ENCODE results near the gene CREB1. TPM values are rescaled to one million over a fixed set of nuclear protein-coding genes. Genes with fewer than 3 reads are reported as not detected.

The CREB1 gene
- total RNA-seq, 6 experiments from 2014 or later, result 10.1 to 22.6 (median 16.8) TPM

DNA sequence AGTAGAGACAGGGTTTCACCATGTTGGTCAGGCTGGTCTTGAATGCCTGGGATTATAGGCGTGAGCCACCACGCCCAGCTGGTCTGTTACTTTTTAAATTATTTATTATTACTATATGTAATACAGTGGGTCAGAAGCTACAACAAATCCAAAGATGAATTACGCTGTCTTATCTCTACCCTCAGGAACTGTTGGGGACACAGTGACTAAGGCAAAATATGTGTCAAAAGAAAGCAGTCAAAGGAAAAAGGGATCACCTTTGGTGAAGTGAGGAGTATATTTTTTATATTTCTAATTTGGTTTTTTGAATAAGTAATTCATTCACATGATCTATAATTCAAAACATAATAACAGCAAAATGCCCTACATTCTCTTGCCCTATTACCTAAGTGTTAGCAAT, 4.7 kb downstream of the CREB1 start:
- intact Hi-C loops (cut with DNase I), result no loop called here
- 95% methylated on average over 3 of the region's 3 CpGs for WGBS (ENCODE audit: insufficient coverage, low coverage, low lambda C conversion rate, missing lambda C conversion rate)
- Histone ChIP-seq H3K36me3 (no peaks in the 10 kb centered on the region), H3K27me3 (no peaks in the 10 kb centered on the region), H3K27ac (no peak overlapping the region), H3K4me1 (peaks cover 3 to 27% (median 16%) of the 10 kb centered on the region in 4 donors), H3K9me3 (no peaks in the 10 kb centered on the region), H3K4me3 (no peak overlapping the region)
- ATAC-seq (no peak), DNase-seq (no peak)
- TF ChIP-seq CTCF (IDR thresholded peaks at IDR 0.05) (no peak), POLR2A (IDR thresholded peaks at IDR 0.05) (no peak)

- WGBS (ENCODE audit: insufficient coverage, low coverage, low lambda C conversion rate, missing lambda C conversion rate), result 83% methylated on average over 2 of the region's 2 CpGs
- Histone ChIP-seq H3K27ac (no peak overlapping the region), H3K4me3 (no peak overlapping the region), H3K27me3 (no peaks in the 10 kb centered on the region), H3K36me3 (no peaks in the 10 kb centered on the region), H3K4me1 (peaks cover 0 to 1% (median 0%) of the 10 kb centered on the region in 4 donors), H3K9me3 (no peaks in the 10 kb centered on the region)
- ATAC-seq (no peak), DNase-seq (no peak)
- intact Hi-C loops (cut with DNase I), result no loop called here
- no peak for TF ChIP-seq POLR2A (IDR thresholded peaks at IDR 0.05)
- no peak for TF ChIP-seq CTCF (IDR thresholded peaks at IDR 0.05)
These were observed 9.7 kb downstream of the CREB1 start for GRCh38 chr2:207539470-207539869.

DNA sequence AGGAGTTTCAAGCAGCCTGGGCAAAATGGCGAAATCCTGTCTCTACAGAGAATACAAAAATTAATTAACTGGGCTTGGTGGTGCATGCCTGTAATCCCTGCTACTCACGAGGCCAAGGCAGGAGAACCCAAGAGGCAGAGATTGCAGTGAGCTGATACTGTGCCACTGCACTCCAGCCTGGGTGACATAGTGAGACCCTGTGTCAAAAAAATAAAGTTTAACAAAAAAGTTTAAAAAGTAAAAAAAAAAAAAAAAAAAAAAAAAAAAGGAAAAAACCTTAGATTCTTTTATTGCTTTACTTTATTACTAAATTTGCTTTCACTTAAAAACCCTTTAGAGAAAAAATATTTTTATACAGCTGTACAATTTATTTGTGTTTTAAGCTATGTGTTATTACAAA, 10.7 kb downstream of the CREB1 start:
- intact Hi-C loops (cut with DNase I), result no loop called here
- 84% methylated on average over 2 of the region's 2 CpGs for whole genome bisulfite sequencing (ENCODE audit: insufficient coverage, low coverage, low lambda C conversion rate, missing lambda C conversion rate)
- no peak for TF ChIP-seq POLR2A (IDR thresholded peaks at IDR 0.05)
- no peak for TF ChIP-seq CTCF (IDR thresholded peaks at IDR 0.05)
- Histone ChIP-seq H3K4me1 (no peaks in the 10 kb centered on the region), H3K36me3 (no peaks in the 10 kb centered on the region), H3K27me3 (no peaks in the 10 kb centered on the region), H3K4me3 (no peak overlapping the region), H3K27ac (no peak overlapping the region), H3K9me3 (no peaks in the 10 kb centered on the region)
- no peak for DNase-seq
- no peak for ATAC-seq

GRCh38 chr2:207541933-207542332, 12.2 kb downstream of the CREB1 start:
- no peak for TF ChIP-seq POLR2A (IDR thresholded peaks at IDR 0.05)
- TF ChIP-seq CTCF (IDR thresholded peaks at IDR 0.05), result no peak
- H3K4me1 ChIP-seq, result peaks cover 0 to 7% (median 0%) of the 10 kb centered on the region in 4 donors
- H3K27ac ChIP-seq, result no peak overlapping the region
- no peak for ATAC-seq
- H3K27me3 ChIP-seq, result no peaks in the 10 kb centered on the region
- 89% methylated on average over 2 of the region's 2 CpGs for WGBS (ENCODE audit: insufficient coverage, low coverage, low lambda C conversion rate, missing lambda C conversion rate)
- intact Hi-C loops (cut with DNase I), result no loop called here
- no peak for DNase-seq
- no peaks in the 10 kb centered on the region for H3K36me3 ChIP-seq
- no peak overlapping the region for H3K4me3 ChIP-seq
- H3K9me3 ChIP-seq, result no peaks in the 10 kb centered on the region

DNA sequence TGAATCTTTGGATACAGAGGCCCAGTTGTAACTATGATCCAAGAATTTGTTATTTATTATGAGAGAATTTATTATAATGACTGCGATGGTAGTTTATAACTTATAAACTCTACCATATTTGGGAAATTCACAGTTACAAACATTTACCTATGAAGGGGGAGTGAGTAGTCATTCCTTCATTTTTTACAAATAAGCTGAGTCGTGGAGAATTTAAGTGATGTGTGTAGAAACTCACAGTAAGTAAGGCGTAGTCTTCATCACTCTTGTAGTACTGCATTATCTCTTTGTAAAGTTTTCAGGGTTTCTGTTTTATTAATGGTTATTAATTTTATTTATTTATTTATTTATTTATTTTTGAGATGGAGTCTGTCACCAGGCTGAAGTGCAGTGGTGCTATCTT, 13.5 kb downstream of the CREB1 start:
- DNase-seq, result no peak
- no peak for TF ChIP-seq CTCF (IDR thresholded peaks at IDR 0.05)
- no peak for TF ChIP-seq POLR2A (IDR thresholded peaks at IDR 0.05)
- H3K27ac ChIP-seq, result no peak overlapping the region
- H3K4me1 ChIP-seq, result peaks cover 0 to 7% (median 0%) of the 10 kb centered on the region in 4 donors
- H3K36me3 ChIP-seq, result no peaks in the 10 kb centered on the region
- H3K27me3 ChIP-seq, result no peaks in the 10 kb centered on the region
- ATAC-seq, result no peak
- no peaks in the 10 kb centered on the region for H3K9me3 ChIP-seq
- intact Hi-C loops (cut with DNase I), result no loop called here
- no peak overlapping the region for H3K4me3 ChIP-seq
- 98% methylated on average over 3 of the region's 3 CpGs for WGBS (ENCODE audit: insufficient coverage, low coverage, low lambda C conversion rate, missing lambda C conversion rate)
